Left ventricle myocardium inferior (tissue), 1 donor: ENCODE measurements around the gene LIMS1. TPM values are rescaled to one million over a fixed set of nuclear protein-coding genes. Genes with fewer than 3 reads are reported as not detected.
A peak's percentile ranks its signal among the peaks of the same experiment; 100 is the strongest.

Experiments used
- DNase-seq: peaks from one replicate; pipeline ENCODE4 v3.0.0-alpha.2; 2020
- H3K27ac ChIP-seq: fragments of 200-600 bp; replicated peaks from 2 replicates; pipeline ENCODE4 v1.8.0; 2021
- H3K27me3 ChIP-seq: fragments of 200-600 bp; 2 replicates; pipeline ENCODE4 v1.8.0; 2021; ENCODE audit warnings: low read depth
- H3K36me3 ChIP-seq: fragments of 200-600 bp; 2 replicates; pipeline ENCODE4 v1.8.0; 2021
- H3K4me1 ChIP-seq: fragments of 200-600 bp; 2 replicates; pipeline ENCODE4 v1.8.0; 2021
- H3K4me3 ChIP-seq: fragments of 200-600 bp; 2 replicates; pipeline ENCODE4 v1.8.0; 2021; ENCODE audit warnings: mild to moderate bottlenecking, moderate library complexity
- H3K9me3 ChIP-seq: fragments of 200-600 bp; replicated peaks from 2 replicates; pipeline ENCODE4 v1.8.0; 2021
- intact Hi-C: fragments of 100-400 bp; cut with micrococcal nuclease; formaldehyde crosslinking; loops from one replicate; pipeline ENCODE4 v1.11.0; 2022
- total RNA-seq: library from RNA; stranded (reverse); fragmentation: NEBNext Ultra II Directional; extraction: Animal tissue kit (Norgen Biotek cat#: 25700); gene quantifications from one replicate; pipeline ENCODE4 v1.2.1, GENCODE V29; 2021
- TF ChIP-seq, protein P1 (sequence below): fragments of 200-600 bp; IDR thresholded peaks from 2 replicates; pipeline ENCODE4 v1.8.0; 2021; ENCODE audit warnings: antibody characterized with exemption, mild to moderate bottlenecking, borderline replicate concordance
- donor health status: DM: no; HTN: yes; CAD: no; lungs with severe emphysema.

The LIMS1 gene
- total RNA-seq, 1 donor from 2014 or later, result 77.0 TPM

DNA sequence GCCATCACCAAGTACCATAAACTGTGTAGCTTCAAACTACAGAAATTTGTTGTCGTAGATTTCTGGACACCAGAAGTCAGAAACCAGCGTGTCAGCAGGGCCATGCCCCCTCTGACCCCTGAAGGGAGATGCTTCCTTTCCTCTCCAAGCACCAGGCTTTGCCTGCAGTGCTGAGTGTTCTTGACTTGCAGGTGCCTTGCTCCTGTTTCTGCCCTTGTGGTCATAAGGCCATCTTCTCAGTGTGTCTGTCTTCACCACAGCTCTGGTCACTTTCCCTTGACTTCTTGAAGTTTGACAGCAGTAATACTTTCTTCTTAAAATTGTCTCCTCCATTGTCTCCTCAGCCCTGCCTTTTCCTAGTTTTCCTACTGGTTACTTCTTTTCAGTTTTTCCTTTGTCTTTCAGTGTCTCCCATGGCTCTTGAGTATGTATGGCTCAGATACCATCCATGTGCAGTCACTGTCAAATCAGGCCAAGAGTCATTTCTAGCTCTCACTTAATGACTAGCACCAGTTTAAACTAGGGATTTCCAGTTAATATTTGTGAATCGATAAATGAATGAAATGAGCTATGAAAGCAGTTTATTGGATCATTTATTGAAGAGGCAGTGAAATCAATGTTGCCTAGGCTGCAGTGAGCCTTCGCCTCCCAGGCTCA, 93.8 kb downstream of the LIMS1 start:
- Histone ChIP-seq H3K27ac (no peak overlapping the region), H3K4me3 (no peak overlapping the region), H3K27me3 (no peaks in the 10 kb centered on the region), H3K9me3 (no peaks in the 10 kb centered on the region), H3K4me1 (peaks cover 27% of the 10 kb centered on the region), H3K36me3 (no peaks in the 10 kb centered on the region)
- TF ChIP-seq, protein P1, sequence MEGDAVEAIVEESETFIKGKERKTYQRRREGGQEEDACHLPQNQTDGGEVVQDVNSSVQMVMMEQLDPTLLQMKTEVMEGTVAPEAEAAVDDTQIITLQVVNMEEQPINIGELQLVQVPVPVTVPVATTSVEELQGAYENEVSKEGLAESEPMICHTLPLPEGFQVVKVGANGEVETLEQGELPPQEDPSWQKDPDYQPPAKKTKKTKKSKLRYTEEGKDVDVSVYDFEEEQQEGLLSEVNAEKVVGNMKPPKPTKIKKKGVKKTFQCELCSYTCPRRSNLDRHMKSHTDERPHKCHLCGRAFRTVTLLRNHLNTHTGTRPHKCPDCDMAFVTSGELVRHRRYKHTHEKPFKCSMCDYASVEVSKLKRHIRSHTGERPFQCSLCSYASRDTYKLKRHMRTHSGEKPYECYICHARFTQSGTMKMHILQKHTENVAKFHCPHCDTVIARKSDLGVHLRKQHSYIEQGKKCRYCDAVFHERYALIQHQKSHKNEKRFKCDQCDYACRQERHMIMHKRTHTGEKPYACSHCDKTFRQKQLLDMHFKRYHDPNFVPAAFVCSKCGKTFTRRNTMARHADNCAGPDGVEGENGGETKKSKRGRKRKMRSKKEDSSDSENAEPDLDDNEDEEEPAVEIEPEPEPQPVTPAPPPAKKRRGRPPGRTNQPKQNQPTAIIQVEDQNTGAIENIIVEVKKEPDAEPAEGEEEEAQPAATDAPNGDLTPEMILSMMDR, result no peak
- intact Hi-C loops, result no loop called here
- no peak for DNase-seq

DNA sequence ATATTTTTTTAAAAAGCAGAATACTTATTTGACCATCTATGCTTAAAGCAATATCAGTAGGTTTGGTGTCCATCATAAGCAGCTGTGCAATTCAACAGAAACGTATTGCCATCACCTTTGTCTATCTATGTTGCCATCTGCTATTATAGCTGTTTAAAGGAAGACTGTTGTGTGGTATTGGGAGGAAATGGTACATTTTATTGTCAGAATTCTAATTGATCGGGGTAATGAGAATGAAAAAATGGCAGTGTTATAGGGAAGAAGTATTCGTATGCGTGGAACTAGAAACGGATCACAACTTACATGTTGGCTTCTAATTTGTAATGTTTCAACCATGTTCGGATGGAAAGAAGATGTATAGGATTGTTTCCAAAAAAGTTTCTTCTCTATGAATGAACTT, 94.7 kb downstream of the LIMS1 start:
- Histone ChIP-seq H3K4me3 (no peak overlapping the region), H3K27ac (no peak overlapping the region), H3K4me1 (peaks cover 31% of the 10 kb centered on the region), H3K27me3 (no peaks in the 10 kb centered on the region), H3K36me3 (no peaks in the 10 kb centered on the region), H3K9me3 (no peaks in the 10 kb centered on the region)
- intact Hi-C loops, result no loop called here
- DNase-seq, result no peak
- TF ChIP-seq, protein P1, result no peak

DNA sequence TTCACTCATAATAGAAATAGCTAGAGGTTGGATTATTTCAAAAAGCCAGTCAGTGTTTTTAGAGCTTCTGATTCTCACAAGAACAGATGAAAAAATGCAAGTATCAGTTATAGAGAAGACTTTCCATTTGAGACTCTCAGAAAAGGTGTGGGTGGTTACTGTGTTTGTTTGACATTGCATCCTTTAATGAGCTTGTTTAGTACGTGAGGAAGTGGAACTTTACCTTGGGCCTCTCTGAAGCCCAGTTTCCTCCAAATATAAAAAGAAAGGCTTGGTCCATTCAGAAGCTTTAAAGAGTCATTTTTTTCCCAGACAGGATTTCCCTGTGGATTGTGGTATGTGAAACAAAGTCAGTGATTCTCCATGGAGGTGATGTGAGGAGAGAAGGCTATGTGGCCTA, 95.1 kb downstream of the LIMS1 start:
- DNase-seq, result no peak
- Histone ChIP-seq H3K36me3 (no peaks in the 10 kb centered on the region), H3K27ac (peak overlapping the region; percentile 10), H3K27me3 (no peaks in the 10 kb centered on the region), H3K4me1 (peaks cover 36% of the 10 kb centered on the region), H3K9me3 (no peaks in the 10 kb centered on the region), H3K4me3 (no peak overlapping the region)
- TF ChIP-seq, protein P1, result no peak
- intact Hi-C loops, result no loop called here

DNA sequence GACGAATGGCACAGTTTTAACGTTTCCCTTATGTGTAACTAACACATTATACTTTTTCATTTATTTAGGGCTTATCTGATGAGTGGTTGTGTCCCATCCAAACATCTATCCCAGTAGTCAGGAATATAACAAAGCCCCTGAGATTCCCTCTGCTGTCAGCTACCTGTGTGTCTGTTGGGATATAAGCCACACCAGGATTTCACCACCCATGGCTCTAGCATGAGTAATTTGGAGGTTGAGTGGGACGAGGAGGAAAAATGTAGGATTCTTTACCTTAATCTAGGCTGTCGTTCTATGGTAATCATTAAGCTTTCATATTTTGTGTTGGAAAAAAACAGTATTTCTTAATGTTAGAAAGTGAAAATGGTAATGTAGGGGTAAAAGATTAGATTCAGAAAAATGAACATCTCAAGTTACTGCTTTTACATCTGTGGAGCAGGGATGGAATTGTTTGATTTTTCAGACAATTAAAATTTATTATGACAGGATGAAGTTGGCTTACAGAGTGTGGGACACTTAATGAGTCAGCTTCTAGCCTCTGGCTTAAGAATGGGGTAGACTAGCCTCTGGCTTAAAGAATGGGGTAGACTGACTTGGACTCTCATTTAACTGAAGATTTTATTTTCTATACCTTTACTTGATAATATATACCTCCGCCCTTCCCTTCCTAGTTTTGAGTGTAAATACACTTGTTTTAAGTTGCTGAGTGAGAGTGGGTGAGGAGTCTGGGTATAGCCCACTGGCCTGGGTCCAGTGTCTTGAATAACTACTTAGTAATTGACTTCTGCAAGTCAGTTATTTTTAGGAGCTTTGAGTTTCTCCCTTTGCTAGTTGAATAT, 96.5 kb downstream of the LIMS1 start:
- Histone ChIP-seq H3K27ac (no peak overlapping the region), H3K27me3 (no peaks in the 10 kb centered on the region), H3K4me3 (no peak overlapping the region), H3K4me1 (peaks cover 49% of the 10 kb centered on the region), H3K9me3 (no peaks in the 10 kb centered on the region), H3K36me3 (no peaks in the 10 kb centered on the region)
- TF ChIP-seq, protein P1, result no peak
- intact Hi-C loops, result no loop called here
- no peak for DNase-seq

DNA sequence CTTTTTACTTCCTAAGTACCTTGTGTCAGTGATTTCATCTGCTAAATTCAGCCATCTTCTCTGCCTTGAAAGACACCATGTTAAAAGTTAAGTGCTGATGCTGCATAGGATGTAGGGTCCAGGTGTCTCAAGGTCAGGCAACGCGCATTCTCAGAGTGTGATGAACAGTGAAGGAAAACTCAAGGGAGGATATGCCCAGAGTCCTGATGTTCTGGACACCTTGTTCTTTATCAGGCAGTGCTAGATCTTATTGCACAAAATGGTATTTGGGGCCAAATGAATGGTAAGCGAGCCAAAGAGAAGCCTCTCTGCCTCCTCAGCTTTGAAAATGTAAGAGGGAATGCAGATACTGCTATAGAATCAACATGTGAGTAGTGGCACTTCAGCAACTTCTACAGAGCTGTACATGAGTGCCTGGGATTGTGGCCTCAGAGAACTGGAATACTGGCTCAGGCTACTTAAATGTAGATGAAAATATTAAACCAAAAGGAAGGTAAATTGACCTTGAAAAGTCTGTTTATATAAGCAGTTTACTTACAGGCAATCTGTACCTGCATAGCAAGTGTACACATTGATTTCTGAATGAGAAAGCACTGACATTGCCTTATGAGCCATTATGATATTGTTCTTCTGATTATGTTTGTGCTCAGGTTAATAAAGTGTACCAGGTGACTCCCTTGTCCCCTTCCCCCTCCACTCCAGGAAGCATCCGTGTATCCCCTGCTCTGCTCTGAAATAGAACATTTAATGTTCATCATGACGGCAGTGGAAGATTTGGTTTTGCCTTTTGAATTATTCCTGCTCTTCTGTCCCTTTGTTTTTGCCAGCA, 98.3 kb downstream of the LIMS1 start:
- Histone ChIP-seq H3K27ac (peak overlapping the region; percentile 5), H3K27me3 (no peaks in the 10 kb centered on the region), H3K36me3 (no peaks in the 10 kb centered on the region), H3K4me3 (no peak overlapping the region), H3K4me1 (peaks cover 65% of the 10 kb centered on the region), H3K9me3 (no peaks in the 10 kb centered on the region)
- DNase-seq, result no peak
- TF ChIP-seq, protein P1, result no peak
- intact Hi-C loops, result no loop called here
